ENCODE results near the gene DIS3. TPM values are rescaled to one million over a fixed set of nuclear protein-coding genes. Genes with fewer than 3 reads are reported as not detected.

Gene DIS3
- total and polyA plus RNA-seq, 2 of the 13 experiments (the other 11 are each of a cell fraction or from before 2014, with no cell fraction given), result 13.2 to 35.0 TPM

GRCh38 chr13:72781451-72782439, at the start of gene DIS3, which contains the start of gene PIBF1 (continued):
- TF ChIP-seq ZFP41 (CRISPR knock-in tag; IDR thresholded peaks at IDR 0.05; ENCODE audit: borderline replicate concordance), result no peak
- TF ChIP-seq, protein P1, sequence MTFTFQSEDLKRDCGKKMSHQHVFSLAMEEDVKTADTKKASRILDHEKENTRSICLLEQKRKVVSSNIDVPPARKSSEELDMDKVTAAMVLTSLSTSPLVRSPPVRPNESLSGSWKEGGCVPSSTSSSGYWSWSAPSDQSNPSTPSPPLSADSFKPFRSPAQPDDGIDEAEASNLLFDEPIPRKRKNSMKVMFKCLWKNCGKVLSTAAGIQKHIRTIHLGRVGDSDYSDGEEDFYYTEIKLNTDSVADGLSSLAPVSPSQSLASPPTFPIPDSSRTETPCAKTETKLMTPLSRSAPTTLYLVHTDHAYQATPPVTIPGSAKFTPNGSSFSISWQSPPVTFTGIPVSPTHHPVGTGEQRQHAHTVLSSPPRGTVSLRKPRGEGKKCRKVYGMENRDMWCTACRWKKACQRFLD (CRISPR knock-in tag; IDR thresholded peaks at IDR 0.05; ENCODE audit: borderline replicate concordance), result peak; percentile 74; the same call in 1 of the 2 replicates
- no peak for TF ChIP-seq ZNF101 (CRISPR knock-in tag; IDR thresholded peaks at IDR 0.05; ENCODE audit: borderline replicate concordance, low read depth)
- TF ChIP-seq ELK4 (CRISPR knock-in tag; IDR thresholded peaks at IDR 0.05; ENCODE audit: borderline replicate concordance), result no peak; the same call in 1 of the 2 replicates
- TF ChIP-seq ZNF737 (CRISPR knock-in tag; IDR thresholded peaks at IDR 0.05; ENCODE audit: borderline replicate concordance), result no peak
- no peak for TF ChIP-seq ZNF362 (CRISPR knock-in tag; IDR thresholded peaks at IDR 0.05; ENCODE audit: borderline replicate concordance)
- peak; percentile 73; the same call in 1 of the 2 replicates for TF ChIP-seq ZFX (CRISPR knock-in tag; IDR thresholded peaks at IDR 0.05; ENCODE audit: low read depth)
- TF ChIP-seq FOXJ3 (CRISPR knock-in tag; IDR thresholded peaks at IDR 0.05; ENCODE audit: borderline replicate concordance), result peak; percentile 63; the same call in 1 of the 2 replicates
- TF ChIP-seq HMG20B (CRISPR knock-in tag; conservative IDR thresholded peaks at IDR 0.05), result 0 out of 2 replicates have a peak, but pooled peaks have one; percentile 21
- peak; percentile 88; the same call in 1 of the 2 replicates for TF ChIP-seq ZNF546 (CRISPR knock-in tag; conservative IDR thresholded peaks at IDR 0.05)
- TF ChIP-seq MED1 (CRISPR knock-in tag; IDR thresholded peaks at IDR 0.05), result peak; percentile 66
- TF ChIP-seq TBX2 (CRISPR knock-in tag; IDR thresholded peaks at IDR 0.05; ENCODE audit: borderline replicate concordance), result peak; percentile 58
- TF ChIP-seq SP2 (CRISPR knock-in tag; IDR thresholded peaks at IDR 0.05), result peak; percentile 86
- TF ChIP-seq ZNF180 (CRISPR knock-in tag; IDR thresholded peaks at IDR 0.05; ENCODE audit: borderline replicate concordance, low read depth), result no peak
- peak; percentile 96 for TF ChIP-seq POLR2AphosphoS5 (IDR thresholded peaks at IDR 0.05; ENCODE audit: low read depth, low read length)
- 0 out of 2 replicates have a peak, but pooled peaks have one; percentile 30 for TF ChIP-seq HOXD1 (CRISPR knock-in tag; IDR thresholded peaks at IDR 0.05)
- TF ChIP-seq AHDC1 (CRISPR knock-in tag; IDR thresholded peaks at IDR 0.05; ENCODE audit: borderline replicate concordance), result no peak
- TF ChIP-seq HOXA3 (CRISPR knock-in tag; IDR thresholded peaks at IDR 0.05), result peak; percentile 64

Measured in HepG2 (cell line).